HG02759 (cell line): Measurements from ENCODE around the gene ESYT3.
A peak's percentile ranks its signal among the peaks of the same experiment; 100 is the strongest.
"Not testable (repeated sequence)": the region's sequence is repeated elsewhere in the genome, so short reads cannot be mapped to it uniquely, and the experiment has no call there.

Experiments used
- ATAC-seq: cut with Tn5 transposase; IDR thresholded peaks from one replicate; pipeline ENCODE4 v1.9.1; 2021; ENCODE audit warnings: mild to moderate bottlenecking, moderate library complexity; ENCODE audit not compliant: unreplicated experiment

The ESYT3 gene

GRCh38 chr3:138484672-138485071, 50.3 kb downstream of the ESYT3 start:
- ATAC-seq = not testable (repeated sequence)

GRCh38 chr3:138486580-138486979, 52.2 kb downstream of the ESYT3 start:
- ATAC-seq = not testable (repeated sequence)

DNA sequence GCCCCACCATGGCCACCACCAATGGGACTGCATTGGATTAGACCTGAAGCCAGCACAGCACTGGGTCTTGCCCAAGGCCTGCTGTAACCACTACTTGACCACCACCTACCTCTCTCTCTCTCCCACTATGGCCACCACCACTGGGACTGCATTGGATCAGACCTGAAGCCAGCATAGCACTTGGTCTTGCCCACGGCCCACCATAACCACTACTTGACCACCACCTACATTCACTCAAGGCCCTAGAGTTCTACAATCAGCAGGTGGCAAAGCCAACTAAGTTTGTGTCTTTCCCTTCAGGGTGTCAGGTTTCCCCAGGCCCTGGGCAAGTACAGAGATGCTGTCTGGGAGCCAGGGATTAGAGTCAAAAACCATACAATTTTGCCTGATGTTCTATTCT, 57.6 kb downstream of the ESYT3 start:
- no peak for ATAC-seq

DNA sequence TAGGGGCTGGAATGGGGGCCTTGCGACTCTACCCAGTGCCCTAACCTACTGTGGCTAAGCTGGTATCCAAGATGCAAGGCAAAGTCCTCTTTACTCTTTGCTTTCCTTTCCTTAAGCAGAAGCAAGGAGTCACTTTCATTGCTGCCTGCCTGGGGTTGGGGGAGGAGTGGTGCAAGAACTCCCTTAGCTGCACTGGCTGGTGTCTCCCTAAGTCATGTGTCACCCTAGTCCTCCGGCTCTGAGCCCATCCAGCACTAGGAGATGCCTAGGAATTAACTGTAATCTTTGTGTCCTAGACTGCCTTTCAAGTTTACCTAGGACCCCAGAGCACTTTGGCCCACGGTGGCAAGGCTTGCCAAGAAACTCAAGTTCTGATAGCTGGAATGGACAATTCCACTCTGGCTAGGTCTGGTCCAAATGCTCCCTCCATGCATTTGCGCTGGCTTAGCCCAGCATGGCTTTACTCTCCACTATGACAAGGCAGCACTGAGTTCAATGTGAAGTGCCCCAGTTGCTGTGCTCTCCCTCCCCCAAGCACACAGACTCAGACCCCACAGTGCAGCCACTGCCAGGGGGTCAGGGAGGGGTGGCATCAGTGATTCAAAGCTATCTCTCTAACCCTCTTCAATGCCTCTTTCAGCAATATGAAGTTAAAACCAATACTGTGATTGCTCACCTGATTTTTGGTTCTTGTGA, 58.7 kb downstream of the ESYT3 start:
- no peak for ATAC-seq

DNA sequence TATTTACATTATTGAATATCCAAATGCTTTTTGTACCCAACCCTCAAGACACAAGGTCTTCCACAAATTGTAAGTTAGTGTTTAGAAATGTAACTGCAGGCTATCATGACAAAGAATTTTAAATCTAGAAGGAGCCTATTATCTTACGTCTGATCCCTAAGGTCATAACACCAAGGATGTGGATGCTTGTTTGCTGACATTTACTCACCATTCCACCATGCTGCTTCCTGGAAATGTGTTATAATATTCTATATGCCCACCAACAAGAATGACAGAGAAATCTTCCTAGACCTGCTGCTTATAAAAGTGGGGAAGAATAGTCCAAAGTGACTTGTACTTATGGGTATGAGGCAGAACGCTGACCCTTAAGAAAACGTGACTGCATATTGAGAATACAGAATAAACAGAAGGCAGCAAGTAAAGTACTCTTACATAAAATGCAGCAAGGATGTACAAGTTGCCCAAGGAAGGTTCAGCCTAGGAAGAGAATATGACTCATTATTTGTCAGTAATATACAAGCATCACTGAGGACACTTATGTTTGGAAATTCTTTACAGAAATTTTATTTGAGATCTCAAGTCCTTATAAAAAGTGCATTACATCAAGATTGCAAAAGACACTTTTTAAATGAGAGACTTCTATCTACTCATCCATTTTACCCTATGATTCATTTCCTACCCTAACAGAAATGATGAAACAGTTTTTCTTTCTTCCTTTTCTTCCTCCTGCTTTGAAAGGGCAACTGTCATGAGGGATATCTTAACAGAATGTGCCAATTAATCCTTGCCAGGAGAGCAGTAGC, 59.6 kb downstream of the ESYT3 start:
- no peak for ATAC-seq

DNA sequence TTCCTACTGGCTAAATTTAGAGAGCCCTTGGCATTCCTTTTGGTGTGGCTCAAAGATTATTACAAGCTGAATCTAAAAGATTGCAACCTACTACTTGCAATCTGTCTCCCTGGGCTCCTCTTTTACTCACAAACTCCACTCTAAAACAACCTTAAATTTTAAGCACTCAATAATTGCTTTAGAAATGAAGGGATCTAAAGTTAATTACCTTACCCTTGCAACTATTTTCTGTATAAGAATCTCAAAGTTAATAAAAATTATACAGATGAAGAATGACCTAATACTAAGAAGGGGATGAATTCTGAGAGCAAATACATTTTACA, 60.2 kb downstream of the ESYT3 start:
- no peak for ATAC-seq

DNA sequence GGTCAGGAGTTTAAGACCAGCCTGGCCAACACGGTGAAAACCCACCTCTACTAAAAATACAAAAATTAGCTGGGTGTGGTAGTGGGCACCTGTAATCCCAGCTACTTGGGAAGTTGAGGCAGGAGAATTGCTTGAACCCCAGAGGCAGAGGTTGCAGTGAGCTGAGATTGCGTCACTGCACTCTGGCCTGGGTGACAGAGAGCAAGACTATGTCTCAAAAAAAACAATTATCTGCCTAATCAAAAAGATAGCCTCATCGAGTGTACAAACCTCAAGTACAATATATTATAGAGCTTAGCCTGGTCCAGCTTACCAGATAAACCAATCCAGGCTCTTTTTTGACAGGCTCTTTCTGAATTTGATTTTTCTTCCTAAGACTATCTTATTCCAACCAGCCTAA, 61.2 kb downstream of the ESYT3 start:
- not testable (repeated sequence) for ATAC-seq

GRCh38 chr3:138496436-138496835, 62.0 kb downstream of the ESYT3 start:
- no peak for ATAC-seq

DNA sequence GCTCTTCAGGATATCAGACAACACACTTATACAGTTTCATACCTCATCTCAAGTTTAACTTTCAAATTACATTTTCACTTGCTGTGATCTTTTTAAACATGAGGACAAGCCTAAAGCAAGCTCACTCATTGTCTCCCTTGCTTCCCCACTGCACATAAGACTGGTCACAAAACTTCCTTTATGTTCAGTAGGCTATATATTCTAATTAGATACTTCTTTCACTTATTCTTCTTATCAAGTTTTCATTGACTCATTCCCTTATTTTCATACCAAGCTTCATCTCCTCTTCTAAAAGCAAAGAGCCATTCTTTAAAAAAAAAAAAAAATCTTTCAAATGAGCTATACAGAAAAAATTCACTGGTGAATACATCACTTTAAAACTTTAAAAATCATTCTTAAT, 62.6 kb downstream of the ESYT3 start:
- ATAC-seq = no peak

DNA sequence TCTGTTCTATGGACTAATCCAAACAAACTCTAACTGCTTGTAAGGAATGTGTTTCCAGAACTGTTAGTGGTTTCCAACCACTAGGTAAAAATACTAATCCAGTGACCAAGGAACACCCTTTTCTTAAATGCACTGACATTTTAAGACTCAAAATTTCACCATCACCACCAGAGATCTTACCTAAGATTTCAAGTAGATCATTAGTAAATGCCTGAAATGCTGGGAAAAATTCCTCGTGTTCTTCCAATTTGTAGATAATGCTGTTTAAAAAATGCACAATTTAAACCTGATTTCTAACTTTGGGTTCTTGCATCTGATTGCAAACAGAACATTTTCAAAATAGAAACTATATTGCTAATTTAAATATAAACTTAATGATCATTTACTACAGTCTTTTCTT, 63.4 kb downstream of the ESYT3 start:
- no peak for ATAC-seq

DNA sequence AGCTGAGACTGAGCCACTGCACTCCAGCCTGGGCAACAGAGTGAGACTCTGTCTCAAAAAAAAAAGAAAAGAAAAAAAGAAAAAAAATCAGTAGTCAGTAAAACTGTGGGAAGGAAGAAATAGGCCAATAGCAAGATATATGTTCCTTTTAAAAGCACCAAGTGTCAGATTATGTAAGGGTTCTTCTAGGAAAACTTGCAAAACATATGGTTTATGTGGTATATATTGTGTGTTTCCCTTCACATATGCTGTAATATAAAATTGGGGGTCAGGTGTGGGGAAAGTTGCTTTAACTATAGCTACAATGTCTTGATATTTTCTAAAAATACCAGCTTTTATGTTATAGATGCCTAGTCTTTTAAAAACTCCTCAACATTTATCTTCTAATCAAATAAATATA, 64.6 kb downstream of the ESYT3 start:
- no peak for ATAC-seq

- no peak for ATAC-seq
Observed at GRCh38 chr3:138507524-138507923, 73.1 kb downstream of the ESYT3 start.

- no peak for ATAC-seq
Observed at GRCh38 chr3:138509586-138509985, 75.2 kb downstream of the ESYT3 start.

GRCh38 chr3:138511945-138512344, 77.5 kb downstream of the ESYT3 start:
- no peak for ATAC-seq

GRCh38 chr3:138513090-138513843, 78.9 kb downstream of the ESYT3 start:
- ATAC-seq = peak; percentile 82

GRCh38 chr3:138521445-138521844, 87.0 kb downstream of the ESYT3 start:
- ATAC-seq = not testable (repeated sequence)
